D721Med (cell line): ENCODE data around the gene CD36.

Experiments used
- DNase-seq: peaks from one replicate; pipeline ENCODE4 v3.0.0; 2011; ENCODE audit warnings: low spot score; ENCODE audit not compliant: insufficient read length
- FAIRE-seq: peaks from 2 replicates; lab custom pipeline; 2011; peaks lifted over from hg19 to GRCh38; lab: Jason Lieb, UNC
- CTCF ChIP-seq: IDR thresholded peaks from 2 replicates; pipeline ENCODE4 v1.5.1; 2012; ENCODE audit warnings: mild to moderate bottlenecking, control low read depth; ENCODE audit not compliant: insufficient read depth; ENCODE audit errors: missing control alignments

Gene CD36

GRCh38 chr7:80708123-80708522 lies 69.7 kb downstream of the CD36 start:
- TF ChIP-seq CTCF: no peak
- DNase-seq: no peak
- no peak for FAIRE-seq

GRCh38 chr7:80711531-80711930 lies 73.1 kb downstream of the CD36 start:
- FAIRE-seq: no peak
- no peak for TF ChIP-seq CTCF
- no peak for DNase-seq

GRCh38 chr7:80719261-80719660 lies 80.8 kb downstream of the CD36 start:
- TF ChIP-seq CTCF: no peak
- FAIRE-seq: no peak
- DNase-seq: no peak

- FAIRE-seq: no peak
- DNase-seq: no peak
- no peak for TF ChIP-seq CTCF
Observed at GRCh38 chr7:80720146-80720545, 81.7 kb downstream of the CD36 start.

DNA sequence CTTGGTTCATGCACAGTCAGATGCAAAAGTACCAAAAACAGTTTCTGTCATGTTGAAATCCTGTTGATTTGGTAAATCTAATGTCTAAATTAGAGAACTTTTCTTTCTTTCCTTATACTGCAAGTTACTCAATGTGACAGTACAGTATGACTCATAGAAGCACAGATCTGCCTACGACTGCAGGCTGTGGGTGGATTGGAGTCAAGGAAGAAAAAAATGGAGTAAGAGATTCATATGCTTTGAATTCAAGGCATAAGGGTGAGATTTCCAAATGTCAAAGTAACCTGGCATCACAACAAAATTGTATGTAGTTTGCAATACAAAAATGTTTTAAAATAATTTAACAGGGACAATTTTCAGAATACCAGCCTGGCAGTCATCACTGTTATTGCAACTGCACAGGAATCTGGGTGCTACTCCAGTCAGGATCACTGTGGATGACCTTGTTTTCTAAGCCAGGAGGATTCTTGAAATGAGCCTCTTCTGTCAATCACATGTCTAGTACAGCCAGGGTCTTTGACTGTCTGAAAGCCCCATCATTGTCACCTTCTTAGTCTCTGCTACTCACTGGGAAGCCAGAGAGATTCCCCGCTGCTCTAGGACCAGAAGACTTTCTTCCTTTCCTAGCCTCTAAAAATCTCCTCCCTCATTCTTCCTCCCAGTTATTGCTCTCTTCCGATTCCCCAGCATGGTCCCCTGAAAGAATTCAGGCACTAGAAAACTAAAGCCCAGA lies 83.6 kb downstream of the CD36 start:
- DNase-seq: no peak
- no peak for TF ChIP-seq CTCF
- peak; percentile 51 for FAIRE-seq

DNA sequence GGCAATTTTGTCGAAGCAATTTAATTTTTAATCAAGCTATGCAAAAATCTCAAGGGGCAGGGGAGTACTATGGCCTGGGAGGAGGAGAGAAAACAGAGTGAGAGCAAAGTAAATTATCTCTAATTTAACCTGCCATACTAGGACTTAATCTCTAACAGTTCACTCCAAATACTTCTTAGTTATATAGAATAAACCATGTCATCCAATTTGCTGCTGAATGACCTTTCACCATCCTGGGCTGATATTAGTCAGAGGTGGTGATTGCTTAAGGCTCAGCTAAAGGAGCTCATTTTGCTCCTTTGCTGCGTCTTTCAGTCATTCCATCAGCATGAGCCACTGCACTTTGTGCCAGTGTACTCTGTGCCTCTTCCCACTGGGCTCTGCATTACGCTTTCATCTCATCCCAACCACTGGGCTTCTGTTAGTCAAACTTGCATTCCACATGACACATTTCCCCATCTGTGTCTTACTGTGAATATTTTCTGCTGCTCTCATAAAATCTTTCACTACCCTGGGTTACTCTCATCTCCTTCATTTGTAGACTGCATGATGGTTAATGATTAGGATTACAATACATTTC lies 84.3 kb downstream of the CD36 start:
- FAIRE-seq (no peak), DNase-seq (no peak)
- no peak for TF ChIP-seq CTCF

- peak; percentile 35 for FAIRE-seq
- no peak for DNase-seq
- TF ChIP-seq CTCF: no peak
Observed at GRCh38 chr7:80724249-80724871, 85.9 kb downstream of the CD36 start.
